HEK293 (cell line): Measurements from ENCODE around the gene SYNPO.

Source experiments
- CTCF ChIA-PET: fragments of 350-600 bp; formaldehyde crosslinking; extraction: SDS; loops from one replicate; lab custom pipeline; 2021; ENCODE audit warnings: antibody characterized with exemption; lab: Yijun Ruan, JAX
- POLR2A ChIA-PET: fragments of 300-600 bp; formaldehyde crosslinking; extraction: SDS; loops from one replicate; lab custom pipeline; 2020; ENCODE audit warnings: antibody characterized with exemption, inconsistent platforms; lab: Yijun Ruan, JAX
- H3K27ac ChIP-seq: fragments of 200-500 bp; sonication (Bioruptor generic); 2 replicates; pipeline ENCODE4 v1.5.1; 2014; ENCODE audit warnings: low read depth, low read length, control low read depth, inconsistent platforms; ENCODE audit errors: extremely low read depth
- H3K36me3 ChIP-seq, 2 experiments: fragments of 200-500 bp in 1 of 2; sonication (Bioruptor generic) in 1 of 2; 1 replicate in 1 of 2; 2 replicates in 1 of 2; pipeline ENCODE4 v1.5.1; 2014 to 2017; ENCODE audit warnings: inconsistent platforms in 2 of 2, low read length in 2 of 2; ENCODE audit not compliant: control insufficient read depth in 2 of 2, insufficient read depth in 1 of 2
- H3K4me1 ChIP-seq: fragments of 200-500 bp; sonication (Bioruptor generic); 2 replicates; pipeline ENCODE4 v1.5.1; 2014; ENCODE audit warnings: mild to moderate bottlenecking, low read length, inconsistent platforms; ENCODE audit not compliant: control insufficient read depth, insufficient read depth
- H3K4me3 ChIP-seq: 2 replicates; pipeline ENCODE4 v1.5.1; 2011; ENCODE audit warnings: low read depth, mild to moderate bottlenecking, control low read depth, low read length, moderate library complexity
- H3K9me3 ChIP-seq: fragments of 200-500 bp; sonication (Bioruptor generic); 2 replicates; pipeline ENCODE4 v1.5.1; 2014; ENCODE audit warnings: low read depth, low read length, inconsistent platforms; ENCODE audit not compliant: control insufficient read depth, insufficient read depth
- GLIS1 ChIP-seq: fragments of 450-650 bp; formaldehyde crosslinking; IDR thresholded peaks from 2 replicates; pipeline ENCODE4 v1.5.1; 2016; ENCODE audit warnings: missing biosample characterization, missing genetic modification characterization
- KLF10 ChIP-seq: fragments of 450-650 bp; IDR thresholded peaks from 2 replicates; pipeline ENCODE4 v1.5.1; 2018; ENCODE audit warnings: missing biosample characterization, mild to moderate bottlenecking, missing genetic modification characterization
- ZBTB49 ChIP-seq: fragments of 450-650 bp; formaldehyde crosslinking; IDR thresholded peaks from 2 replicates; pipeline ENCODE4 v1.5.1; 2016; ENCODE audit warnings: missing biosample characterization, missing genetic modification characterization, low read depth
- ZBTB7A ChIP-seq: fragments of 450-650 bp; formaldehyde crosslinking; IDR thresholded peaks from 2 replicates; pipeline ENCODE4 v1.5.1; 2016; ENCODE audit warnings: low read depth, missing biosample characterization, missing genetic modification characterization
- ZIC2 ChIP-seq: fragments of 450-650 bp; formaldehyde crosslinking; IDR thresholded peaks from 2 replicates; pipeline ENCODE4 v1.5.1; 2016; ENCODE audit warnings: missing biosample characterization, missing genetic modification characterization
- ZNF155 ChIP-seq: fragments of 450-650 bp; formaldehyde crosslinking; IDR thresholded peaks from 2 replicates; pipeline ENCODE4 v1.5.1; 2016; ENCODE audit warnings: missing biosample characterization, missing genetic modification characterization
- ZNF211 ChIP-seq: fragments of 450-650 bp; formaldehyde crosslinking; IDR thresholded peaks from 2 replicates; pipeline ENCODE4 v1.5.1; 2016; ENCODE audit warnings: low read depth, missing biosample characterization, missing genetic modification characterization
- ZNF223 ChIP-seq: fragments of 450-650 bp; formaldehyde crosslinking; IDR thresholded peaks from 2 replicates; pipeline ENCODE4 v1.5.1; 2016; ENCODE audit warnings: missing biosample characterization, missing genetic modification characterization
- ZNF362 ChIP-seq: fragments of 450-650 bp; formaldehyde crosslinking; IDR thresholded peaks from 2 replicates; pipeline ENCODE4 v1.5.1; 2016; ENCODE audit warnings: missing biosample characterization, missing genetic modification characterization
- ZNF391 ChIP-seq: fragments of 450-650 bp; formaldehyde crosslinking; IDR thresholded peaks from 2 replicates; pipeline ENCODE4 v1.5.1; 2016; ENCODE audit warnings: low read depth, missing biosample characterization, missing genetic modification characterization, borderline replicate concordance
- ZNF549 ChIP-seq: fragments of 450-650 bp; IDR thresholded peaks from 2 replicates; pipeline ENCODE4 v1.5.1; 2018; ENCODE audit warnings: missing biosample characterization, missing genetic modification characterization, mild to moderate bottlenecking, inconsistent platforms, moderate library complexity
- ZNF670 ChIP-seq: fragments of 450-650 bp; formaldehyde crosslinking; IDR thresholded peaks from 2 replicates; pipeline ENCODE4 v1.5.1; 2016; ENCODE audit warnings: missing biosample characterization, missing genetic modification characterization, low read depth

The SYNPO gene

GRCh38 chr5:150649108-150650020 lies 8.9 kb downstream of the SYNPO start (continued):
- TF ChIP-seq ZNF391 (tag by site-specific recombination) (no peak), ZNF211 (no peak), ZNF223 (tag by site-specific recombination) (no peak), ZNF155 (no peak), ZNF670 (tag by site-specific recombination) (no peak)

GRCh38 chr5:150650021-150651006 lies 9.9 kb downstream of the SYNPO start:
- Histone ChIP-seq H3K36me3 (no peaks in the 10 kb centered on the region), H3K27ac (no peak overlapping the region), H3K4me3 (no peak overlapping the region), H3K4me1 (0 out of 2 replicates have a peak, but pooled peaks cover 1% of the 10 kb centered on the region), H3K9me3 (no peaks in the 10 kb centered on the region)
- CTCF ChIA-PET: interaction anchor here (1.6 to 9.2 kb wide), 2 partner anchors 9 to 90 kb away, joined by 3 to 161 read pairs; no protein-coding TSS in a partner anchor
- peak; percentile 58; the same call in 1 of the 2 replicates for TF ChIP-seq ZIC2 (tag by site-specific recombination)
- TF ChIP-seq GLIS1 (tag by site-specific recombination): peak; percentile 43; the same call in 1 of the 2 replicates
- TF ChIP-seq ZBTB7A (tag by site-specific recombination): no peak
- POLR2A ChIA-PET: interaction anchor here (1.4 kb wide), 2 partner anchors 8 to 11 kb away, joined by 3 to 5 read pairs; no protein-coding TSS in a partner anchor

- Histone ChIP-seq H3K9me3 (no peaks in the 10 kb centered on the region), H3K4me3 (no peak overlapping the region), H3K27ac (no peak overlapping the region), H3K36me3 (no peaks in the 10 kb centered on the region), H3K4me1 (no peaks in the 10 kb centered on the region)
- ChIA-PET CTCF (interaction anchor here (0.9 to 9.2 kb wide), 3 partner anchors 9 to 91 kb away, joined by 3 to 161 read pairs (median 3); no protein-coding TSS in a partner anchor), POLR2A (interaction anchor here (1.4 kb wide), 2 partner anchors 9 to 12 kb away, joined by 3 to 5 read pairs; no protein-coding TSS in a partner anchor)
- TF ChIP-seq ZBTB49 (tag by site-specific recombination) (no peak), ZNF362 (tag by site-specific recombination) (no peak), ZNF549 (tag by site-specific recombination) (no peak), KLF10 (tag by site-specific recombination) (no peak)
- TF ChIP-seq, all 188 proteins: peak for 0
Measured at GRCh38 chr5:150651382-150651781, 10.9 kb downstream of the SYNPO start.
